ENCODE measurements around the gene ADGRA1.

DNA sequence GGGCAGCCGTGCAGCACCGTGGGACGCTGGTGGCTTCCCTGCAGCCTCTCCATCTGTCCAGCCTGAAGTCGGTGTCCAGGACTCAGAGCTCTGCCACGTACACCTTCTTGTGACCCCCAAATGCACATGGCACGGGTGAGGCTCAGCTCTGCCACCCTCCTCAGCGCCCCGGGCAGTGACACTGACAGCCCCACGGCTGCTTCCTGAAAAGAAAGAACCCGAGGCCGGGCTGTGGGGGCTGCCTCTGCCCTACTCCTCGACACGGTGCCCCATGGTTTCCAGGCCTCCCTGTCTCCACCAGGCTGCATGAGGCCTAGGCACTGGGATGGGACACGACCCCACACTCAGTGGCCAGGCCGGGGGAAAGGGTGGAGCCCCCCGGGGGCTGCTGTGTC is 13.7 kb downstream of the ADGRA1 start:
- TF ChIP-seq, protein P1, sequence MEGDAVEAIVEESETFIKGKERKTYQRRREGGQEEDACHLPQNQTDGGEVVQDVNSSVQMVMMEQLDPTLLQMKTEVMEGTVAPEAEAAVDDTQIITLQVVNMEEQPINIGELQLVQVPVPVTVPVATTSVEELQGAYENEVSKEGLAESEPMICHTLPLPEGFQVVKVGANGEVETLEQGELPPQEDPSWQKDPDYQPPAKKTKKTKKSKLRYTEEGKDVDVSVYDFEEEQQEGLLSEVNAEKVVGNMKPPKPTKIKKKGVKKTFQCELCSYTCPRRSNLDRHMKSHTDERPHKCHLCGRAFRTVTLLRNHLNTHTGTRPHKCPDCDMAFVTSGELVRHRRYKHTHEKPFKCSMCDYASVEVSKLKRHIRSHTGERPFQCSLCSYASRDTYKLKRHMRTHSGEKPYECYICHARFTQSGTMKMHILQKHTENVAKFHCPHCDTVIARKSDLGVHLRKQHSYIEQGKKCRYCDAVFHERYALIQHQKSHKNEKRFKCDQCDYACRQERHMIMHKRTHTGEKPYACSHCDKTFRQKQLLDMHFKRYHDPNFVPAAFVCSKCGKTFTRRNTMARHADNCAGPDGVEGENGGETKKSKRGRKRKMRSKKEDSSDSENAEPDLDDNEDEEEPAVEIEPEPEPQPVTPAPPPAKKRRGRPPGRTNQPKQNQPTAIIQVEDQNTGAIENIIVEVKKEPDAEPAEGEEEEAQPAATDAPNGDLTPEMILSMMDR (IDR thresholded peaks at IDR 0.05; ENCODE audit: low read length) = no peak
- TF ChIP-seq EZH2 (IDR thresholded peaks at IDR 0.05; ENCODE audit: borderline replicate concordance, low read length) = no peak

Measured in OCI-LY1 (cell line).